GM12878 (cell line): ENCODE measurements around the gene SAMD1. TPM values are rescaled to one million over a fixed set of nuclear protein-coding genes. Genes with fewer than 3 reads are reported as not detected.

ENCODE experiments used
- ATAC-seq: fragments of 200-7000 bp; cut with Tn5 transposase; 3 replicates; pipeline ENCODE4 v1.9.1; 2020; ENCODE audit warnings: mild to moderate bottlenecking, moderate library complexity
- BruUV-seq: library from RNA; stranded (reverse); fragments of 400-500 nt; replicated peaks from 2 replicates; lab custom pipeline; 2021; lab: Mats Ljungman, UMichigan
- CTCF ChIA-PET: fragments of 300-600 bp; sonication (Branson Sonifier 250); formaldehyde crosslinking; extraction: SDS; loops from one replicate; lab custom pipeline; 2021; ENCODE audit warnings: inconsistent platforms; lab: Yijun Ruan, JAX
- POLR2A ChIA-PET: fragments of 350-600 bp; formaldehyde crosslinking; extraction: SDS; loops from one replicate; lab custom pipeline; 2021; ENCODE audit warnings: inconsistent platforms; lab: Charles Lee
- RAD21 ChIA-PET: fragments of 300-600 bp; sonication (Branson Sonifier 250); formaldehyde crosslinking; loops from one replicate; lab custom pipeline; 2023; ENCODE audit warnings: antibody characterized with exemption; ENCODE audit not compliant: unreplicated experiment; lab: Charles Lee
- SMC1A ChIA-PET: fragments of 300-600 bp; sonication (Branson Sonifier 250); formaldehyde crosslinking; loops from one replicate; lab custom pipeline; 2023; ENCODE audit not compliant: unreplicated experiment, uncharacterized antibody; lab: Charles Lee
- DNase-seq: peaks from one replicate; pipeline ENCODE4 v3.0.0-alpha.2; 2011; ENCODE audit warnings: low read depth, low spot score
- FAIRE-seq: peaks from 3 replicates; lab custom pipeline; 2011; peaks lifted over from hg19 to GRCh38; lab: Jason Lieb, UNC
- H2AFZ ChIP-seq: 2 replicates; pipeline ENCODE4 v1.6.0; 2011; ENCODE audit warnings: low read depth, low read length, control low read depth; ENCODE audit not compliant: control insufficient read depth
- H3K27ac ChIP-seq: 2 replicates; pipeline ENCODE4 v1.5.1; 2011; ENCODE audit warnings: control low read depth; ENCODE audit not compliant: control insufficient read depth, insufficient read depth
- H3K27me3 ChIP-seq, 2 experiments: replicated peaks in 1 of 2; 2 replicates each; pipeline versions ENCODE4 v1.6.0 to v1.6.1; 2011; ENCODE audit warnings: low read length in 1 of 2; ENCODE audit not compliant: control insufficient read depth in 2 of 2, insufficient read depth in 2 of 2
- H3K36me3 ChIP-seq, 2 experiments: 2 replicates each; pipeline ENCODE4 v1.5.1; 2011; ENCODE audit warnings: low read length in 1 of 2; ENCODE audit not compliant: control insufficient read depth in 2 of 2, insufficient read depth in 2 of 2
- H3K4me1 ChIP-seq: 2 replicates; pipeline ENCODE4 v1.6.1; 2011; ENCODE audit warnings: mild to moderate bottlenecking, low read length, moderate library complexity, mixed read lengths; ENCODE audit not compliant: control insufficient read depth, insufficient read depth
- H3K4me2 ChIP-seq: 2 replicates; pipeline ENCODE4 v1.6.0; 2011; ENCODE audit warnings: control low read depth; ENCODE audit not compliant: control insufficient read depth, insufficient read depth
- H3K4me3 ChIP-seq: fragments of 200-600 bp; sonication (generic); 2 replicates; pipeline ENCODE4 v1.5.1; 2016
- H3K79me2 ChIP-seq: 2 replicates; pipeline ENCODE4 v1.6.0; 2011; ENCODE audit warnings: low read length; ENCODE audit not compliant: control insufficient read depth, insufficient read depth
- H3K9ac ChIP-seq: 2 replicates; pipeline ENCODE4 v1.8.0; 2011; ENCODE audit warnings: low read length, control low read depth, mixed read lengths; ENCODE audit not compliant: control insufficient read depth, insufficient read depth
- H3K9me3 ChIP-seq: replicated peaks from 3 replicates; pipeline ENCODE4 v1.5.1; 2011; ENCODE audit warnings: mild to moderate bottlenecking, low read length; ENCODE audit not compliant: control insufficient read depth, insufficient read depth
- H4K20me1 ChIP-seq: 2 replicates; pipeline ENCODE4 v1.6.0; 2011; ENCODE audit not compliant: control insufficient read depth, insufficient read depth
- BACH1 ChIP-seq: fragments of 450-650 bp; IDR thresholded peaks from 2 replicates; pipeline ENCODE4 v1.6.1; 2017; ENCODE audit warnings: mild to moderate bottlenecking, borderline replicate concordance
- EGR1 ChIP-seq, 2 experiments: IDR thresholded peaks; 1 replicate in 1 of 2; 2 replicates in 1 of 2; pipeline ENCODE4 v1.6.1; 2011 to 2012; ENCODE audit warnings: low read depth in 2 of 2, low read length in 2 of 2, borderline replicate concordance in 1 of 2, mild to moderate bottlenecking in 1 of 2, moderate library complexity in 1 of 2
- ESRRA ChIP-seq: IDR thresholded peaks from 2 replicates; pipeline ENCODE4 v1.6.1; 2012; ENCODE audit warnings: mild to moderate bottlenecking, low read length, improper control_type of control experiment
- IKZF1 ChIP-seq: fragments of 450-650 bp; conservative IDR thresholded peaks from 2 replicates; pipeline ENCODE4 v1.6.1; 2017; ENCODE audit warnings: antibody characterized with exemption, mild to moderate bottlenecking
- LARP7 ChIP-seq: fragments of 450-650 bp; IDR thresholded peaks from 2 replicates; pipeline ENCODE4 v1.6.1; 2017; ENCODE audit warnings: mild to moderate bottlenecking
- MEF2A ChIP-seq: IDR thresholded peaks from 2 replicates; pipeline ENCODE4 v1.6.1; 2011; ENCODE audit warnings: low read depth, mild to moderate bottlenecking, low read length, moderate library complexity; ENCODE audit not compliant: insufficient read depth
- SIX5 ChIP-seq: IDR thresholded peaks from 2 replicates; pipeline ENCODE4 v1.6.1; 2011; ENCODE audit warnings: mild to moderate bottlenecking, low read depth, low read length, moderate library complexity; ENCODE audit not compliant: severe bottlenecking
- SMAD5 ChIP-seq: IDR thresholded peaks from 2 replicates; pipeline ENCODE4 v1.6.1; 2016; ENCODE audit warnings: antibody characterized with exemption, low read depth
- STAT1 ChIP-seq: fragments of 450-650 bp; conservative IDR thresholded peaks from 2 replicates; pipeline ENCODE4 v1.6.1; 2014; ENCODE audit warnings: antibody characterized with exemption, mild to moderate bottlenecking
- STAT3 ChIP-seq: IDR thresholded peaks from 2 replicates; pipeline ENCODE4 v1.6.1; 2011; ENCODE audit warnings: low read depth, low read length, improper control_type of control experiment
- TARDBP ChIP-seq: IDR thresholded peaks from 2 replicates; pipeline ENCODE4 v1.6.1; 2016; ENCODE audit warnings: borderline replicate concordance
- YBX1 ChIP-seq: fragments of 450-650 bp; IDR thresholded peaks from 2 replicates; pipeline ENCODE4 v1.6.1; 2016; ENCODE audit warnings: antibody characterized with exemption
- ZNF24 ChIP-seq: fragments of 450-650 bp; IDR thresholded peaks from 2 replicates; pipeline ENCODE4 v1.6.1; 2017; ENCODE audit warnings: antibody characterized with exemption, mild to moderate bottlenecking
- WGBS: methylation state at CpG from one replicate; pipeline ENCODE4 v1.1.6; 2016; ENCODE audit warnings: low lambda C conversion rate; ENCODE audit not compliant: insufficient replicate concordance, insufficient coverage; ENCODE audit errors: missing lambda C conversion rate; 5-methylcytosine and 5-hydroxymethylcytosine counted together
- in situ Hi-C: fragments of 300-500 bp; cut with MboI; formaldehyde crosslinking; loops from 9 replicates; pipeline ENCODE4 v1.14.3; 2018; ENCODE audit warnings: mixed read lengths
- intact Hi-C: fragments of 100-400 bp; cut with micrococcal nuclease; formaldehyde crosslinking; loops from one replicate; pipeline ENCODE4 v1.14.2; 2022; ENCODE audit not compliant: unreplicated experiment
- polyA plus RNA-seq, 11 experiments: library from polyadenylated mRNA; depleted of rRNA in 4 of 11; unstranded in 6 of 11; stranded (reverse) in 5 of 11; fragments of >200 nt; fragmentation: Nextera tagmentation in 4 of 11; fragmentation: Illumina TruSeq in 1 of 11; extraction: Ambion mirVana in 4 of 11; extraction: Trizol in 1 of 11; gene quantifications; 1 replicate in 1 of 11; 2 replicates in 10 of 11; pipeline versions ENCODE4 v1.2.1 to v1.2.3, GENCODE V29; 2011 to 2016; ENCODE audit warnings: inconsistent platforms in 2 of 11, missing spikeins in 2 of 11, low read depth in 1 of 11
- total RNA-seq, 4 experiments: library from RNA; depleted of rRNA in 3 of 4; stranded (reverse); fragments of >200 nt in 3 of 4; fragmentation: Illumina TruSeq in 1 of 4; extraction: Trizol in 1 of 4; gene quantifications; 2 replicates each; pipeline versions ENCODE4 v1.2.1 to v1.2.3, GENCODE V29; 2013 to 2021
- TF ChIP-seq, protein P1 (sequence below): fragments of 450-650 bp; IDR thresholded peaks from 2 replicates; pipeline ENCODE4 v1.6.1; 2018; ENCODE audit warnings: borderline replicate concordance, mild to moderate bottlenecking; ENCODE audit not compliant: partially characterized antibody

The SAMD1 gene
- total and polyA plus RNA-seq, 10 of the 15 experiments (the other 5 are each of a cell fraction or from before 2014, with no cell fraction given) = 3.0 to 71.7 (median 19.3) TPM

- no peaks in the 10 kb centered on the region for H3K27me3 ChIP-seq
- no peak overlapping the region for H3K4me2 ChIP-seq
- FAIRE-seq = no peak
- H4K20me1 ChIP-seq = no peaks in the 10 kb centered on the region
- ChIA-PET POLR2A (no interaction called here), SMC1A (no interaction called here), RAD21 (no interaction called here), CTCF (no interaction called here)
- H3K27ac ChIP-seq = no peak overlapping the region
- H3K4me3 ChIP-seq = no peak overlapping the region
- DNase-seq = no peak
- H2AFZ ChIP-seq = no peak overlapping the region
- no peaks in the 10 kb centered on the region for H3K4me1 ChIP-seq
- WGBS = 92% methylated on average over 23 of the region's 23 CpGs
- H3K9ac ChIP-seq = no peak overlapping the region
- in situ Hi-C loops (no loop called here), intact Hi-C loops (no loop called here)
- H3K79me2 ChIP-seq = no peaks in the 10 kb centered on the region
- no TSS peak for BruUV-seq
- peaks cover 0 to 3% of the 10 kb centered on the region in 2 experiments; a peak in 2 of 4 replicates for H3K36me3 ChIP-seq
- TF ChIP-seq SIX5 (no peak), STAT3 (no peak), ESRRA (no peak), ZNF24 (no peak), IKZF1 (no peak), STAT1 (no peak), SMAD5 (no peak), YBX1 (no peak), TARDBP (no peak), EGR1 (IDR thresholded peaks at IDR 0.05; ENCODE audit: borderline replicate concordance in 1 of 2, low read depth in 2 of 2, low read length in 2 of 2) (no peak), BACH1 (no peak), LARP7 (no peak), MEF2A (no peak)
- TF ChIP-seq, protein P1, sequence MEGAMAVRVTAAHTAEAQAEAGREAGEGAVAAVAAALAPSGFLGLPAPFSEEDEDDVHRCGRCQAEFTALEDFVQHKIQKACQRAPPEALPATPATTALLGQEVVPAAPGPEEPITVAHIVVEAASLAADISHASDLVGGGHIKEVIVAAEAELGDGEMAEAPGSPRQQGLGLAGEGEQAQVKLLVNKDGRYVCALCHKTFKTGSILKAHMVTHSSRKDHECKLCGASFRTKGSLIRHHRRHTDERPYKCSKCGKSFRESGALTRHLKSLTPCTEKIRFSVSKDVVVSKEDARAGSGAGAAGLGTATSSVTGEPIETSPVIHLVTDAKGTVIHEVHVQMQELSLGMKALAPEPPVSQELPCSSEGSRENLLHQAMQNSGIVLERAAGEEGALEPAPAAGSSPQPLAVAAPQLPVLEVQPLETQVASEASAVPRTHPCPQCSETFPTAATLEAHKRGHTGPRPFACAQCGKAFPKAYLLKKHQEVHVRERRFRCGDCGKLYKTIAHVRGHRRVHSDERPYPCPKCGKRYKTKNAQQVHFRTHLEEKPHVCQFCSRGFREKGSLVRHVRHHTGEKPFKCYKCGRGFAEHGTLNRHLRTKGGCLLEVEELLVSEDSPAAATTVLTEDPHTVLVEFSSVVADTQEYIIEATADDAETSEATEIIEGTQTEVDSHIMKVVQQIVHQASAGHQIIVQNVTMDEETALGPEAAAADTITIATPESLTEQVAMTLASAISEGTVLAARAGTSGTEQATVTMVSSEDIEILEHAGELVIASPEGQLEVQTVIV = no peak
- no peaks in the 10 kb centered on the region for H3K9me3 ChIP-seq
- no peak for ATAC-seq
These were observed 17.3 kb upstream of the SAMD1 start for GRCh38 chr19:14107581-14108461.
